Fibroblast of lung (primary cell): ENCODE measurements around the gene HIPK2. TPM values are rescaled to one million over a fixed set of nuclear protein-coding genes. Genes with fewer than 3 reads are reported as not detected.

ENCODE experiments used
- DNase-seq, 2 donors: peaks; one replicate each; pipeline versions ENCODE4 v3.0.0 to v3.0.0-alpha.2; 2010; ENCODE audit warnings: low read depth in 2 of 2
- H2AFZ ChIP-seq: 2 replicates; pipeline ENCODE4 v1.5.1; 2012; ENCODE audit warnings: low read length, control low read depth, inconsistent platforms
- H3K27ac ChIP-seq: 2 replicates; pipeline ENCODE4 v1.5.1; 2011; ENCODE audit warnings: low read length, control low read depth; ENCODE audit not compliant: insufficient read depth
- H3K27me3 ChIP-seq: 2 replicates; pipeline ENCODE4 v1.5.1; 2011; ENCODE audit warnings: mild to moderate bottlenecking, low read length; ENCODE audit not compliant: control insufficient read depth, insufficient read depth
- H3K36me3 ChIP-seq: 2 replicates; pipeline ENCODE4 v1.5.1; 2011; ENCODE audit warnings: low read length; ENCODE audit not compliant: control insufficient read depth, insufficient read depth
- H3K4me1 ChIP-seq: 2 replicates; pipeline ENCODE4 v1.5.1; 2011; ENCODE audit warnings: low read length; ENCODE audit not compliant: control insufficient read depth, insufficient read depth; ENCODE audit errors: extremely low read depth
- H3K4me2 ChIP-seq: 2 replicates; pipeline ENCODE4 v1.5.1; 2011; ENCODE audit warnings: low read length, control low read depth; ENCODE audit not compliant: insufficient read depth; ENCODE audit errors: extremely low read depth
- H3K4me3 ChIP-seq, 4 experiments: fragments of 200-600 bp in 1 of 4; sonication (generic) in 1 of 4; replicated peaks in 1 of 4; 2 replicates each; pipeline ENCODE4 v1.5.1; 2011 to 2016; ENCODE audit warnings: low read length in 4 of 4, low read depth in 3 of 4, mild to moderate bottlenecking in 3 of 4, control low read depth in 2 of 4, inconsistent platforms in 1 of 4, mixed read lengths in 1 of 4; ENCODE audit not compliant: insufficient read depth in 1 of 4; ENCODE audit errors: control extremely low read depth in 1 of 4
- H3K79me2 ChIP-seq: 2 replicates; pipeline ENCODE4 v1.5.1; 2012; ENCODE audit warnings: mild to moderate bottlenecking, low read length, inconsistent platforms; ENCODE audit not compliant: control insufficient read depth, insufficient read depth
- H3K9ac ChIP-seq: 2 replicates; pipeline ENCODE4 v1.5.1; 2011; ENCODE audit warnings: mild to moderate bottlenecking, low read length, control low read depth; ENCODE audit not compliant: insufficient read depth
- H3K9me3 ChIP-seq: 2 replicates; pipeline ENCODE4 v1.5.1; 2012; ENCODE audit warnings: low read depth, low read length; ENCODE audit not compliant: control insufficient read depth, insufficient read depth
- H4K20me1 ChIP-seq: 2 replicates; pipeline ENCODE4 v1.5.1; 2011; ENCODE audit warnings: low read length; ENCODE audit not compliant: control insufficient read depth, insufficient read depth; ENCODE audit errors: extremely low read depth
- CTCF ChIP-seq, 2 donors: IDR thresholded peaks in 1 of 2; conservative IDR thresholded peaks in 1 of 2; 1 replicate in 1 of 2; 2 replicates in 1 of 2; pipeline ENCODE4 v1.5.1; 2011 to 2012; ENCODE audit warnings: low read length in 2 of 2, control low read depth in 1 of 2, inconsistent platforms in 1 of 2, low read depth in 1 of 2, mild to moderate bottlenecking in 1 of 2
- EZH2 ChIP-seq: IDR thresholded peaks from 2 replicates; pipeline ENCODE4 v1.5.1; 2012; ENCODE audit warnings: low read length, control low read depth, mild to moderate bottlenecking; ENCODE audit errors: missing control alignments
- polyA plus RNA-seq, 2 donors: library from polyadenylated mRNA; depleted of rRNA in 1 of 2; stranded (reverse) in 1 of 2; unstranded in 1 of 2; fragments of >200 nt; gene quantifications; 2 replicates each; pipeline ENCODE4 v1.2.1, GENCODE V29; 2011 to 2012; ENCODE audit warnings: missing spikeins in 1 of 2
- total RNA-seq: library from RNA; depleted of rRNA; stranded (reverse); fragments of >200 nt; gene quantifications from 2 replicates; pipeline ENCODE4 v1.2.1, GENCODE V29; 2014

HIPK2 gene
- total and polyA plus RNA-seq, 2 donors (not counting 1 experiment from before 2014, with no cell fraction given), result 10.1 to 11.1 TPM

DNA sequence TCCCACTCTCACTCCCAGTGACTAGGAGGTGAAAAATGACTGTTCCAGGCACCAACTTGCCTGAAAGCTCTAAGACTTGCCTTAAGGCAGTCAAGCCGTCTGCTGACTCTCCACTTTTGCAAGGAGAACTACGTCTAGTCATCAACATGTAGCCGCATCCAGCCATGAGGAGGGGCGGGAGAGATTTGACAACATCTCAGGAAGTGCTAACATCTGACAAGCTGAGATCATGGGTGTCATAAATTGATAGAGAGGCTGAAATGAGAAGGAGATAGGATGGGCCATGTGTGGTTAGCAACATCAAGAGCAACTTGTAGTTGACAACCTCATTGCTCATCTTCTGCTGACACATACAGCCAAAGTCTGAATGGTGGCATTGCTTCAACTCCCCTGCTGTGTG lies 42.3 kb upstream of the HIPK2 start:
- no peaks in the 10 kb centered on the region for H3K36me3 ChIP-seq
- H3K4me1 ChIP-seq, result no peaks in the 10 kb centered on the region
- no peak overlapping the region for H3K4me2 ChIP-seq
- no peak for DNase-seq
- H2AFZ ChIP-seq, result no peak overlapping the region
- H3K27me3 ChIP-seq, result peaks cover 7% of the 10 kb centered on the region
- TF ChIP-seq CTCF (conservative IDR thresholded peaks at IDR 0.05 in 1 of 2, IDR thresholded peaks at IDR 0.05 in 1 of 2; ENCODE audit: low read depth in 1 of 2, low read length in 2 of 2) (no peak), EZH2 (no peak)
- H3K9ac ChIP-seq, result no peak overlapping the region
- H4K20me1 ChIP-seq, result no peaks in the 10 kb centered on the region
- no peak overlapping the region for H3K27ac ChIP-seq
- H3K9me3 ChIP-seq, result no peaks in the 10 kb centered on the region
- H3K4me3 ChIP-seq, result no peak overlapping the region
- H3K79me2 ChIP-seq, result no peaks in the 10 kb centered on the region

DNA sequence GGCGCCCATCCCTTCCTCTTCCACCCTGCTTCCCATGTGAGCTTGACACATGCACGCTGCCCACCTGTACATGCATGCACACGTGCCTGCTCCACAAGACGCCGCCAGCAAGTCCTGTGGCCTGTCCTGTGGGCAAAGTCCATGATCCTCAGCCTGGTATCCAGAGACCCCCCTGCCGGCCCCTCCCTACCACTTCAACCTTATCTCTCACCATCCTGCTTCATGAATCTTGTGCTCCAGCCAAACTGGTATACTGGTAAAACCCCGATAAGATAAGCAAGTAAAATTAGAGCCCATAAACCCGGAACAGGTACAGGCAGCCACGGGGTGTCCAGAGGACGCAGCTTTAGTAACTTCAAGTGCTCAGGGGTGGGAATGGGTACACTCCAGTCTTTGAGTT lies 39.5 kb upstream of the HIPK2 start:
- Histone ChIP-seq H3K27me3 (peaks cover 11% of the 10 kb centered on the region), H3K4me2 (no peak overlapping the region), H3K9me3 (no peaks in the 10 kb centered on the region), H3K79me2 (no peaks in the 10 kb centered on the region), H3K9ac (no peak overlapping the region), H3K27ac (no peak overlapping the region), H3K4me1 (no peaks in the 10 kb centered on the region), H4K20me1 (no peaks in the 10 kb centered on the region), H3K36me3 (no peaks in the 10 kb centered on the region), H2AFZ (no peak overlapping the region), H3K4me3 (no peak overlapping the region)
- TF ChIP-seq EZH2 (no peak), CTCF (conservative IDR thresholded peaks at IDR 0.05 in 1 of 2, IDR thresholded peaks at IDR 0.05 in 1 of 2; ENCODE audit: low read depth in 1 of 2, low read length in 2 of 2) (no peak)
- DNase-seq, result no peak

GRCh38 chr7:139813689-139814088 lies 35.9 kb upstream of the HIPK2 start:
- H3K9ac ChIP-seq, result no peak overlapping the region
- DNase-seq, result no peak
- TF ChIP-seq EZH2 (no peak), CTCF (conservative IDR thresholded peaks at IDR 0.05 in 1 of 2, IDR thresholded peaks at IDR 0.05 in 1 of 2; ENCODE audit: low read depth in 1 of 2, low read length in 2 of 2) (no peak)

More at GRCh38 chr7:139813689-139814088, 35.9 kb upstream of the HIPK2 start:
- H3K27ac ChIP-seq, result no peak overlapping the region
- H3K4me3 ChIP-seq, result no peak overlapping the region
- no peaks in the 10 kb centered on the region for H3K79me2 ChIP-seq
- H3K4me2 ChIP-seq, result no peak overlapping the region
- no peaks in the 10 kb centered on the region for H3K9me3 ChIP-seq
- H2AFZ ChIP-seq, result no peak overlapping the region
- no peaks in the 10 kb centered on the region for H3K36me3 ChIP-seq
- H3K4me1 ChIP-seq, result no peaks in the 10 kb centered on the region
- no peaks in the 10 kb centered on the region for H4K20me1 ChIP-seq
- H3K27me3 ChIP-seq, result peaks cover 4% of the 10 kb centered on the region
